Spinal cord (tissue), 10 donors: ENCODE data around the gene ARMS2. TPM values are rescaled to one million over a fixed set of nuclear protein-coding genes. Genes with fewer than 3 reads are reported as not detected.

Source experiments
- DNase-seq, 6 donors: peaks; one replicate each; pipeline versions ENCODE4 v3.0.0 to v3.0.0-alpha.2; 2013 to 2015; ENCODE audit warnings: low spot score in 6 of 6, low read depth in 4 of 6
- H3K27ac ChIP-seq: one replicate; pipeline ENCODE4 v1.5.1; 2013; ENCODE audit warnings: low read depth, low read length, control low read depth
- H3K27me3 ChIP-seq: one replicate; pipeline ENCODE4 v1.6.1; 2013; ENCODE audit warnings: low read length; ENCODE audit not compliant: control insufficient read depth, insufficient read depth
- H3K36me3 ChIP-seq: one replicate; pipeline ENCODE4 v1.6.1; 2013; ENCODE audit warnings: low read length; ENCODE audit not compliant: control insufficient read depth, insufficient read depth
- H3K4me1 ChIP-seq: one replicate; pipeline ENCODE4 v1.6.1; 2013; ENCODE audit warnings: low read length; ENCODE audit not compliant: control insufficient read depth, insufficient read depth
- H3K4me3 ChIP-seq: one replicate; pipeline ENCODE4 v1.5.1; 2013; ENCODE audit warnings: low read depth, low read length, control low read depth
- H3K9me3 ChIP-seq: one replicate; pipeline ENCODE4 v1.6.1; 2013; ENCODE audit warnings: low read length; ENCODE audit not compliant: control insufficient read depth, insufficient read depth
- WGBS: methylation state at CpG from one replicate; pipeline ENCODE4 v1.1.5; 2013; ENCODE audit warnings: missing lambda C conversion rate; ENCODE audit not compliant: insufficient coverage; 5-methylcytosine and 5-hydroxymethylcytosine counted together
- long read RNA-seq, 4 donors: transcript quantifications; one replicate each; lab custom pipeline, GENCODE V29; 2026
- polyA plus RNA-seq, 2 donors: library from polyadenylated mRNA; unstranded; fragments of 120-200 nt; gene quantifications; one replicate each; pipeline ENCODE4 v1.2.1, GENCODE V29; 2013; ENCODE audit not compliant: insufficient read length in 2 of 2
- total RNA-seq, 2 donors: library from RNA; depleted of rRNA in 1 of 2; stranded (reverse); fragments of 120-200 nt in 1 of 2; fragments of >200 nt in 1 of 2; gene quantifications; one replicate each; pipeline versions ENCODE4 v1.2.3 to v1.2.4, GENCODE V29; 2013 to 2014
- donor health status: healthy.

The ARMS2 gene
- total RNA-seq (not detected), polyA plus RNA-seq (under 1 TPM; 0.26 to 0.52 TPM)
- long read RNA-seq, donor 1, result 0 reads
- long read RNA-seq, donor 2, result 0 reads
- long read RNA-seq, donor 3, result 0 reads
- long read RNA-seq, donor 4, result 0 reads

GRCh38 chr10:122454603-122455080, at the start of gene ARMS2:
Gene ARMS2, plus strand, starts transcription at chr10:122454653. Its CDS starts 75 bp downstream, at chr10:122454728.
- H3K9me3 ChIP-seq, result no peaks in the 10 kb centered on the region
- no peak within 1 kb of the TSS for H3K27ac ChIP-seq
- 85% methylated on average over 4 of the region's 7 CpGs for WGBS
- H3K27me3 ChIP-seq, result peaks cover 14% of the 10 kb centered on the region
- H3K4me3 ChIP-seq, result no peak within 1 kb of the TSS
- peaks cover 16% of the 10 kb centered on the region for H3K4me1 ChIP-seq
- DNase-seq, result no peak
- no peaks in the 10 kb centered on the region for H3K36me3 ChIP-seq

- Histone ChIP-seq H3K4me1 (no peaks in the 10 kb centered on the region), H3K9me3 (no peaks in the 10 kb centered on the region), H3K27me3 (no peaks in the 10 kb centered on the region), H3K36me3 (peaks cover 9% of the 10 kb centered on the region), H3K4me3 (no peak overlapping the region), H3K27ac (peak overlapping the region; percentile 6)
- peak in 1 of 6 donors; percentile 21 for DNase-seq
- no CpG with 5 or more reads among the region's 8 CpGs for WGBS
Observed at GRCh38 chr10:122407375-122408125, 46.9 kb upstream of the ARMS2 start.

- no peak overlapping the region for H3K4me3 ChIP-seq
- peaks cover 5% of the 10 kb centered on the region for H3K36me3 ChIP-seq
- H3K27ac ChIP-seq, result no peak overlapping the region
- no peak for DNase-seq
- no peaks in the 10 kb centered on the region for H3K9me3 ChIP-seq
- H3K27me3 ChIP-seq, result no peaks in the 10 kb centered on the region
- H3K4me1 ChIP-seq, result no peaks in the 10 kb centered on the region
Observed at GRCh38 chr10:122413327-122413726, 41.1 kb upstream of the ARMS2 start.

- 100% methylated on average over 1 of the region's 2 CpGs for WGBS
- H3K27ac ChIP-seq, result no peak overlapping the region
Observed at GRCh38 chr10:122417667-122418066, 36.8 kb upstream of the ARMS2 start.

GRCh38 chr10:122419016-122419415, 35.4 kb upstream of the ARMS2 start:
- WGBS, result 33% methylated on average over 1 of the region's 1 CpG
- no peaks in the 10 kb centered on the region for H3K27me3 ChIP-seq
- H3K36me3 ChIP-seq, result no peaks in the 10 kb centered on the region

More at GRCh38 chr10:122417667-122418066, 36.8 kb upstream of the ARMS2 start:
- H3K9me3 ChIP-seq, result no peaks in the 10 kb centered on the region
- H3K4me3 ChIP-seq, result no peak overlapping the region
- H3K4me1 ChIP-seq, result no peaks in the 10 kb centered on the region
- H3K36me3 ChIP-seq, result no peaks in the 10 kb centered on the region
- no peak for DNase-seq
- H3K27me3 ChIP-seq, result no peaks in the 10 kb centered on the region

GRCh38 chr10:122419876-122420623, 34.4 kb upstream of the ARMS2 start:
- no peak overlapping the region for H3K27ac ChIP-seq
- no peaks in the 10 kb centered on the region for H3K9me3 ChIP-seq
- no peaks in the 10 kb centered on the region for H3K27me3 ChIP-seq
- no peaks in the 10 kb centered on the region for H3K4me1 ChIP-seq
- no CpG with 5 or more reads among the region's 3 CpGs for WGBS
- H3K36me3 ChIP-seq, result no peaks in the 10 kb centered on the region
- H3K4me3 ChIP-seq, result no peak overlapping the region
- DNase-seq, result peak in 2 of 6 donors; percentile 9 to 73

More at GRCh38 chr10:122419016-122419415, 35.4 kb upstream of the ARMS2 start:
- Histone ChIP-seq H3K27ac (no peak overlapping the region), H3K4me1 (no peaks in the 10 kb centered on the region), H3K9me3 (no peaks in the 10 kb centered on the region), H3K4me3 (no peak overlapping the region)
- DNase-seq, result no peak

- Histone ChIP-seq H3K4me3 (no peak overlapping the region), H3K9me3 (no peaks in the 10 kb centered on the region), H3K36me3 (no peaks in the 10 kb centered on the region), H3K27me3 (no peaks in the 10 kb centered on the region), H3K27ac (no peak overlapping the region), H3K4me1 (no peaks in the 10 kb centered on the region)
- 84% methylated on average over 2 of the region's 3 CpGs for WGBS
- DNase-seq, result no peak
Observed at GRCh38 chr10:122420624-122421007, 33.8 kb upstream of the ARMS2 start.

- Histone ChIP-seq H3K4me3 (no peak overlapping the region), H3K27ac (no peak overlapping the region), H3K9me3 (no peaks in the 10 kb centered on the region), H3K36me3 (no peaks in the 10 kb centered on the region), H3K27me3 (no peaks in the 10 kb centered on the region), H3K4me1 (no peaks in the 10 kb centered on the region)
- 100% methylated on average over 1 of the region's 3 CpGs for WGBS
- no peak for DNase-seq
Observed at GRCh38 chr10:122421054-122421625, 33.3 kb upstream of the ARMS2 start.

GRCh38 chr10:122421742-122422141, 32.7 kb upstream of the ARMS2 start:
- Histone ChIP-seq H3K4me1 (no peaks in the 10 kb centered on the region), H3K36me3 (no peaks in the 10 kb centered on the region), H3K4me3 (no peak overlapping the region), H3K27ac (no peak overlapping the region), H3K27me3 (no peaks in the 10 kb centered on the region), H3K9me3 (no peaks in the 10 kb centered on the region)
- DNase-seq, result no peak
